Superior temporal gyrus (tissue), 1 donor: ENCODE results near the gene TAGLN.
"Not testable (repeated sequence)": the region's sequence is repeated elsewhere in the genome, so short reads cannot be mapped to it uniquely, and the experiment has no call there.

Experiments
- DNase-seq: peaks from one replicate; pipeline ENCODE4 v3.0.0-alpha.2; 2016; ENCODE audit errors: extremely low spot score

TAGLN gene

GRCh38 chr11:117195761-117196160, 3.4 kb upstream of the TAGLN start:
- no peak for DNase-seq

GRCh38 chr11:117197006-117197405, 2.2 kb upstream of the TAGLN start:
- DNase-seq, result no peak

GRCh38 chr11:117197516-117198456, 1.4 kb upstream of the TAGLN start:
- DNase-seq, result no peak

- no peak for DNase-seq
Observed at GRCh38 chr11:117198613-117199012, 557 bp upstream of the TAGLN start.

- DNase-seq, result no peak
Observed at GRCh38 chr11:117199916-117200812, 994 bp downstream of the TAGLN start.

GRCh38 chr11:117200813-117201657, 1.9 kb downstream of the TAGLN start:
- DNase-seq, result no peak

GRCh38 chr11:117201658-117202305, 2.6 kb downstream of the TAGLN start:
- no peak for DNase-seq

GRCh38 chr11:117202386-117203068, 3.4 kb downstream of the TAGLN start:
- DNase-seq, result no peak

- DNase-seq, result no peak
Observed at GRCh38 chr11:117203069-117203407, 3.9 kb downstream of the TAGLN start.

GRCh38 chr11:117204283-117205080, 5.3 kb downstream of the TAGLN start:
- DNase-seq, result no peak

- DNase-seq, result no peak
Observed at GRCh38 chr11:117205211-117205818, 6.1 kb downstream of the TAGLN start.

GRCh38 chr11:117206111-117206510, 6.9 kb downstream of the TAGLN start:
- DNase-seq, result not testable (repeated sequence)

- not testable (repeated sequence) for DNase-seq
Observed at GRCh38 chr11:117206859-117207258, 7.7 kb downstream of the TAGLN start.

GRCh38 chr11:117207481-117207880, 8.3 kb downstream of the TAGLN start:
- not testable (repeated sequence) for DNase-seq

GRCh38 chr11:117208710-117209109, 9.5 kb downstream of the TAGLN start:
- not testable (repeated sequence) for DNase-seq

GRCh38 chr11:117209351-117210125, 10.4 kb downstream of the TAGLN start:
- not testable (repeated sequence) for DNase-seq

GRCh38 chr11:117210620-117211019, 11.4 kb downstream of the TAGLN start:
- no peak for DNase-seq

- DNase-seq, result no peak
Observed at GRCh38 chr11:117212697-117213355, 13.7 kb downstream of the TAGLN start.
